ENCODE results near the gene CDC42.

The CDC42 gene

DNA sequence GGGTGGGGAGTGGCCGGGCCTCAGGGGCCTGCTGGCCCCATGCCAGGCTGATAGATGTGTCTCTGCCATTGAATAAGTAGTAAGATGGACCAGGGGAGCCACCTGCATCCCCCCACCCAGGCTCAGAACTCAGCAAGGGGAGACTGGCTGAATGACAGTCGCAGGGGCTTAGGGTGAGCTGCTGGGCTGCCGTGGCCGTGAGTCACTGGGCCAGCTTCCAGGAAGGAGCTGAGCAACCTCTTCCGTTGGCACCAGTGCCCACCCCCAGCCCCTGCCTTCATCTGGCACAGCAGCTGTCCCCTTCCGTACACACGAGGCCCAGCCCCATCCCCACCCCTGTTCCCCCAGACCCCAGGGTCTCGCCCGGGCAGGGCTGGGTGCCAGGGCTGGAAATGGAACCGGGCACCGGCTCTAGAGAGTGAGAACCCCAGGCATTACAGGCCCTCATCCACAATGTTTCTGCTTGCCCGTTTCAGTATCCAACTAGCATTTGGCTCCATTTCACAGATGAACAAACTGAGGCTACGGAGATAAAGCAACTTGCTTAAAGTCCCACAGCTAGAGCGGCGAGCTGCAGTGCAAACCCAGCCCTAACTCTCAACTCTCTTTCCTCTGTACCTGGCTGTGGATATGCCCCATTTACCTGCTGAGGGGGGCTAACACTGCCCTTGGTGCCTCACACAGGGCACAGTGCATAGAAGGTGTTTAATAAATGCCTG, 80.2 kb downstream of the CDC42 start:
- no peak for DNase-seq

DNA sequence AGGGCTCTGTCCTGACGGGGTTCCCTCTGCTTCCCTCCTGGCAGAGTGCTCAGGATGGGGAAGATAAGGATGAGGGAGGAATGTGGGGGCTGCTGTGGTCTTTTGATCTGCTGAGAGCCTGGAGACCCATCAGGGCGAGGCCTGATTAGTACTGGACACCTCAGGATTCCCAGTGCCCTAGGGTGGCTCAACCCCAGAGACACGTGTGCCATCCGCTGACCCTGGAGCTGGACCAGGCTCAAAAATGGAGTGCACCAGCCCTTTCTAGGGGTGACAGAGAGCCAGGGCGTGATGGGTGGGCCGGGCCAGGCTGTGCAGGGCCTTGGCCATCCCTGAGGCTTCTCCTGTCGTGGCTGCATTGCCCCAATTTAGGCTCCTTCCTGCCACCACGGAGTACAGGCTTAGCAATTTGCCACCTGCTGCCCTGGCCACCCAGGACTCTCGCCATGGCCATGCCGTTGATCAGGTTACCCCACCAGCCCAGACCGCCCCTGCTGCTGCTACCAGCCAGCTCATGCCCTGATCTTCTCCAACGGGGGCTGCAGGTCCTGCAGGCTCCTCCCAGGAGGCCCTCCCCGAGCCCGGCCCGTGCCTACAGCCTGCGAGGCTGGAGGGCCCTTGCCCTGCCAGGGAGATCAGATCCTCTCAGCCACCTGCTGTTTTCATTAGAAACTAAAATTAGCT, 80.9 kb downstream of the CDC42 start:
- DNase-seq, result no peak

DNA sequence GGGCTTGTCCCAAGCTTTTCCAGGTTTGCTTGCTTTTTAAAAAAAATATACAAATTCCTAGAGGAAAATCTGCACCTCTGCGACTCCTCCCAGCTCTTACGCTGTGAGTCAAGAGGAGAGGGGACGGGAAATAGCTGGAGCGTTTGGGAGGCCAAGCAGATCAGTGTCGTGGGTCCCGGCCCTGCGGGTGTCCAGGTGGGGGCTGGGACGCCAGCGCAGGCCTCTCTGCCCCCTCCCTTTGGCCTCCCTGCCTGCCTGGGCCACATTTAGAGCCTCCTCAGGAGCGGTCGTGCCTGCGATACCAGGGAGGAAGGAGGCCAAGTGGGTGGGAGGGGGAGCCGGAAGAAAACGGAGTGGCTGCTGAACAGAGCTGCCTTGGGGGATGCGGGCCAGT, 81.4 kb downstream of the CDC42 start:
- DNase-seq, result no peak

DNA sequence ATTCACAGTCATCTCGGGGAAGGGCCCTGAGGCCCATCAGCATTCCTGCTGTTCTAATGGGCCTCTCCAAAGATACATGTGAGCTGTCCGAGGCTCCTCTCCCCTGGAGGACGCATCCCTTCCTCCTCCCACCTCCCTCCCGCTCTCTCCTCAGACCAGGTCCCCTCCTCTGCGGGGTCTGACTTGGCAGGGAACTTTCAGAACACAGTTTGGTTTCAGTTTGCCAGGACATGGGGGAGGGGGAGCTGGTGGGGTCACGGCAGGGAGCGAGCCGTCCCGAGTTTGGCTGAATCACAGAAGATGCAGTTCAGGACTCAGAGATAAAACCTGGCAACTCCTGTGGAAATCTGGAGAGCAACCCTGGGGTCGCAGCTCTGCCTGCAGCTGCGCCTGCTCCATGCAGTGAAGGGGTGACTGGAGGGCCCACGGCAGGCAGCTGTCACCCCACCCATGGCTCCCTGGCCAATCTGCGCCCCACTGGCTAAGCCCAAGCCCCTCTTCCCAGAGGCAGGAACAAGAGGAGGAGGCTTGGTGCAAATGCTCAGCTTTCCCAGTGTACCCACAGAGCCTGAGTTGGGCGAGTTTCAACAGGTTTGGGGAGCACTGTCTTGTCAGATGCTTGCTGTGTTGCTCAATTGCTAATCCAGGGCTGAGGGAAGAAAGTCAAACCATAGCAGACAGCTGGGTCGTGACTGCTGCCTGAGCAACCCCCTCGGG, 84.7 kb downstream of the CDC42 start:
- DNase-seq, result no peak

DNA sequence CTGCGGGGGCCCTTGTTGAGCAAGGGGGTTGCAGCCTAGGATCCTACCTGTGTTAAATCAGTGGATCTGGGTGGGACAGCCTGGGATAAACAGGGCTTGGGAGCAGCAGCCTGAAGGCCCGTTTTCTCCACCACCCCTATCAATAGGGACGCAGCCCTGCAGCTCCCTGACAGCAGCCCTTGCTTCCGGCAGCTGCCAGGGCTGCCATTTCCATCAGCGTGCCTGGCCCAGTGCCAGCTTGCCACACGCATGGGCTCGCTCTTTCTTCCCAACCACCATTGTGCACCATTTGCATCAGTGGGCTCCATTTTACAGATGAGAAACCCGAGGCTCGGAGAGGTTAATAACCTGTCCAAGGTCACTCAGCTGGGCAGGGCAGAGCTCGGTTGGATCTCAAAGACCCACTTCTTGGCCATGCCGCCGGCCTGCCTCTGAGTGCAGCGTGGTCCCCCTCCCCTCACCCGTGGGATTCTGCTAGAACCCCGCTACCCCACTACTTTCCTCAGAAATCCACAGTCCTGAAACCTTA, 86.6 kb downstream of the CDC42 start:
- no peak for DNase-seq

DNA sequence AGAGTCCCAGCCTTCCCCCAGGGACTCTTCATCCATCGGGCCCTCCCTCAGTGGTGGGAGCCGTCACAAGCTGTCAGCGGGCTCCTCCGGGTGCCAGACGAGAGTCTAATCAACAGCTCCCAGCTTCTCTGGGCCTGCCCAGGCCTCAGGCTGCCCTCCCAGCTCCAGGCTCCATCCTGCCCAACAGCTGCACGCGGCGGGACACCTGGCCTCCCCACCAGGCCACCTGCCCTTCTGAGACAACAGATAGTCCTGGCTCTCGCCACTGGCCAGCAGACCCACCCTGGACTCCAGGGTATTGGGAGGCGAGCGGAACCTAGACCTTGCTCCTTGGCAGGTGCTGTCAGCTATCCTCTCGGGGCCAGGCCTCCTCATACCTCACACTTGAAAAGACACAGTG, 87.3 kb downstream of the CDC42 start:
- no peak for DNase-seq
